Limb (tissue), 2 donors: ENCODE results near the gene SYNC.
"Not testable (repeated sequence)": the region's sequence is repeated elsewhere in the genome, so short reads cannot be mapped to it uniquely, and the experiment has no call there.

Source experiments
- DNase-seq, 2 donors: peaks; one replicate each; pipeline ENCODE4 v3.0.0-alpha.2; 2016; ENCODE audit errors: extremely low spot score in 2 of 2

SYNC gene

GRCh38 chr1:32642292-32642827 lies 60.2 kb downstream of the SYNC start:
- DNase-seq = not testable (repeated sequence)

- DNase-seq = no peak
Measured at GRCh38 chr1:32639489-32640075, 63.0 kb downstream of the SYNC start.

- no peak for DNase-seq
Measured at GRCh38 chr1:32636914-32637645, 65.5 kb downstream of the SYNC start.

GRCh38 chr1:32635508-32636277 lies 66.9 kb downstream of the SYNC start:
- DNase-seq = no peak

GRCh38 chr1:32632829-32633228 lies 69.7 kb downstream of the SYNC start:
- no peak for DNase-seq

- DNase-seq = not testable (repeated sequence)
Measured at GRCh38 chr1:32630173-32630572, 72.4 kb downstream of the SYNC start.
